ENCODE results near the gene CENPP.

The CENPP gene

DNA sequence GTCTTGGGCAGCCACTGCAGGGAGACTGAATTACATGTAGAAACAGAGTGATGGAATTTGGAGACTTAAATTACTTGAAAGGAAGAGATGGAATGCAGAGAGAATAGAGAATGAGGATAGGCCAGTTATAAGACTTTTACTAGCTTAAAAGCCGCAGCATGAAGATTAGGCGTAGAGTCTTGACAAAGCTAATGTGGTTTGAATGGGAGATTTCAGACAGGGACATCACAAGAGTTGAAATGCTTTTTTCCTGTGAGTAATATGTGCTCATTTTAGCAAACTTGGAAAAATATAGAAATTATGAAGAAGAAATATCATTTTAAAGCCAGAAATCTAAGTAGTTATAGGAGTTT is 7.5 kb downstream of the CENPP start:
- Mint-ChIP-seq H3K4me3 (no peak overlapping the region), H3K27ac (no peak overlapping the region), H3K36me3 (ENCODE audit: low read depth) (peaks cover 32% of the 10 kb centered on the region), H3K4me1 (peaks cover 4% of the 10 kb centered on the region), H3K27me3 (no peaks in the 10 kb centered on the region), H3K9me3 (no peaks in the 10 kb centered on the region)
- DNase-seq = no peak
- no peak for ATAC-seq

DNA sequence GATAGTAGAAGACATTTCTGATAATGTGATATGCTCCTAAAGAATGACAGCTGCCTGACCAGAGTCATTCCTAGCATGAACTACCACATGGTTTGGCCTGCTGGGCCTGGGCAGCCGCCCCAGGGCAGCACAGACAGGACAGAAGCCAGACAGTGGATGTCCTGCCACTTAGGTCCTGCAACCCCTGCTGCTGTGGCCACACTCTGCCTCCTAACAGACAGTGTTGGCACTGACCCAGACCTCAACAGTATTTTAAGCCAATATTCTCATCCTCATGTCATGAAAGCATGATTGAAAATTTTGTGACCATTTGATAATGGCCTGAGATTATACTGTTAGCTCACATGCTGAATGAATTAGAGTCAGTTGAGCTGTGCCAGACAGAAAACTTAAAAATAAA is 15.8 kb downstream of the CENPP start:
- H3K27ac Mint-ChIP-seq = no peak overlapping the region
- DNase-seq (no peak), ATAC-seq (no peak)
- H3K36me3 Mint-ChIP-seq (ENCODE audit: low read depth) = peaks cover 48% of the 10 kb centered on the region
- no peak overlapping the region for H3K4me3 Mint-ChIP-seq
- peaks cover 5% of the 10 kb centered on the region for H3K9me3 Mint-ChIP-seq
- H3K4me1 Mint-ChIP-seq = no peaks in the 10 kb centered on the region
- H3K27me3 Mint-ChIP-seq = no peaks in the 10 kb centered on the region

DNA sequence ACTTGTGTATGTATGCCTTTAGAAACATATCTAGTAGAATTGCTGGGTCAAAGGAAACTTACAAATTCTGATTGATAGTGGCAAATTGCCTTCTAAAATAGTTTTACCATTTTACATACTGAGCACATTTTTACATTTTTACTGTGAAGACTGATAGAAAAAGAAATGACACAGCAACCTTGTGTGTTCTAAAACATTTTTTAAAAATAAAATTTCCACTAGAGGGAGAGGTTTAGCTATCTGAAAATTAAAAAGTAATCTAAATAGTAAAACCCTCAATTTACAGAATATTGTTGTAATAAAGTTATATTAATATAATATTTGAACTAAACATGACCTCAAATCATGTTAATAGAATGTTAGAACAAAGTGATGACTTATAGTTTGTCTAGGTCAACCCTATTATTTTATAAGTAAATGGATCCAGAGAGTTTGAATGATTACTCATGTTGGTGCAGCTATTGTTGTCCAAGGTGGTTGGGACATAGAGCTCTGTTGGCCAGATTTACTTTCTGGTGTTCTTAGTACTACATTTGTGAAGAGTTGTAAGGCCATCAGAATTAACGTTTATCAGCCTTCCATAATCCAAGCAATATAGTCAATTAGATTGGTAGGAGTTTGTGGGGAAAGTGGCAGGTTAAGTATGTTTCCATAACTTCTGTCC is 17.2 kb downstream of the CENPP start:
- DNase-seq (no peak), ATAC-seq (no peak)
- Mint-ChIP-seq H3K4me3 (no peak overlapping the region), H3K36me3 (ENCODE audit: low read depth) (peaks cover 47% of the 10 kb centered on the region), H3K4me1 (no peaks in the 10 kb centered on the region), H3K9me3 (peaks cover 5% of the 10 kb centered on the region), H3K27me3 (no peaks in the 10 kb centered on the region), H3K27ac (no peak overlapping the region)

DNA sequence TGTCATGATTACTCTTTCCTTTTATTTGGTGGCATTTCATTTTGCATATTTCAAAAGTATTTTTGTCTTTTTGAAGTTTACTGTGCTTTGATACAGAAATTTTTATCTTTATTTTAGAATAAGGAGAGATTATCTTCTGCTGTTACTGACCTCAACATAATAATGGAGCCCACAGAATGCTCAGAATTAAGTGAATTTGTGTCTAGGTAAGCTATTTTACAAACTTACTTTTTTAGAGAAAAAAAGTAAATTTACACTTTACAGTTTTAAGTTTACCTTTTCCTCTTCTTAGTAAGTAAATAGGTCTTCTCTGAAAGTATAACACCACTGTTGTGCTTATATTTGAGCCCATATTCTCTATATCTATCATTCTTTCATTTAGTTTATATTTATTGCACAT is 19.8 kb downstream of the CENPP start:
- no peaks in the 10 kb centered on the region for H3K4me1 Mint-ChIP-seq

DNA sequence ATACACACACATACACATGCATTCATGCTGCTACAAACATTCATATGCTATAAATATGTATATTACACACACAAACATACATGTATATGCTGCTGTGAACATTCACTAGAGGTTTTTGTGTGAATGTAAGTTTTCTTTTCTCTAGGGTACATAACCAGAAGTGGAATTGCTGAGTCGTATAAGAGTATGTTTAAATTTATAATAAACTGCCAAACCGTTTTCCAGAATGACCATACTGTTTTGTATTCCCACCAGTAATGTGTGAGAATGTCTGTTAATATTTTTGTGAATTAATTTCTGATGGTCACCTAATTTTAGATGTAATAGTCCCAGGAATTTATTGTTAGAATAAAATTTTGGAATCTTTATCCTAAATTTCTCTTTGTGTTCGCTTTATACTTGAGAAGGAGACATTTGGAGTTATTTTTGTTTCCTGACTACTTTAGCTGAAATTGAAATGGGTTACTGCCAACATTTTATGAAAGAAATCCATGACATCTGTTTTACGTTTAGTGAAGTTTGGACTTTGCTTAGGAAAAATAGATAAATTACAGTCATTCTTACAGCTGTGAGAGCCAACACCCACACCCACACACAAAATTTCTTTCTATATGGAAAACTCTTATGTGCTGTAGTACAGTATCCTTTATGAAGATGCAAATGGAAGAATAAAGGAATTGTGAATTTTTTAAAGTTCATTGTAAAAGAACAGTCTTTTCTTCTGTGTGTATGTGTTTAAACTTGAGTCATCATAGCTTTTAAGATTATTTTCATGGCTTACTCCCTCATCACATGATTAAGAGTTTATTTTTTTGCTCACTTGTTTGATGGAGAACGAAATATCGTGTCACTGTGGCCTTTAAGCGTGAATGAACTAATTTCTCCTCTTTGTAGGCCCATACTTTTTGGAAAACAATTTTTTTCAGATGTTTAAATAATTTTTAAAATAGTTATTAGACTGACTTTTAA is 24.3 kb downstream of the CENPP start:
- Mint-ChIP-seq H3K27ac (no peak overlapping the region), H3K36me3 (ENCODE audit: low read depth) (peaks cover 49% of the 10 kb centered on the region), H3K27me3 (no peaks in the 10 kb centered on the region), H3K4me3 (no peak overlapping the region), H3K4me1 (no peaks in the 10 kb centered on the region), H3K9me3 (peaks cover 9% of the 10 kb centered on the region)
- DNase-seq (no peak), ATAC-seq (no peak)

More for the DNA sequence above, 19.8 kb downstream of the CENPP start:
- no peaks in the 10 kb centered on the region for H3K27me3 Mint-ChIP-seq
- no peak overlapping the region for H3K4me3 Mint-ChIP-seq
- ATAC-seq (no peak), DNase-seq (no peak)
- peaks cover 5% of the 10 kb centered on the region for H3K9me3 Mint-ChIP-seq
- peaks cover 38% of the 10 kb centered on the region for H3K36me3 Mint-ChIP-seq (ENCODE audit: low read depth)
- H3K27ac Mint-ChIP-seq = no peak overlapping the region

DNA sequence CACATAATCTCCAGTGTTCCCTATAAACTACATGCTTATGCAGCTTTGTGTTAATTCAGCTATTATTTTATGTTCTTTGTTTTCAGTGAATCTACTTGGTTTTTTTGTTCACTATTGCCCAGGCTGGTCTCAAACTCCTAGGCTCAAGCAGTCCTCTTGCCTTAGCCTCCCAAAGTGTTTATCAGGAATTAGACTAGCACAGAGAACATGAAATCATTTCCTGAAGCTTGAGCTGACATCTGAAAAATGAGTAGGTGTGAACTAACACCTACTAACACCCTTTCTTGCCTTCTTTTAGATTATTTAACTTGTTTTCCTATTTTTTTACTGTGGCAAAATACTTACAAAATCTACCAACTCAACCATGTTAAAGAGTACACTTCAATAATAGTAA is 25.0 kb downstream of the CENPP start:
- no peak for DNase-seq
- peaks cover 9% of the 10 kb centered on the region for H3K9me3 Mint-ChIP-seq
- H3K36me3 Mint-ChIP-seq (ENCODE audit: low read depth) = peaks cover 55% of the 10 kb centered on the region
- no peak overlapping the region for H3K4me3 Mint-ChIP-seq
- no peak overlapping the region for H3K27ac Mint-ChIP-seq
- H3K27me3 Mint-ChIP-seq = no peaks in the 10 kb centered on the region
- no peak for ATAC-seq
- H3K4me1 Mint-ChIP-seq = no peaks in the 10 kb centered on the region

DNA sequence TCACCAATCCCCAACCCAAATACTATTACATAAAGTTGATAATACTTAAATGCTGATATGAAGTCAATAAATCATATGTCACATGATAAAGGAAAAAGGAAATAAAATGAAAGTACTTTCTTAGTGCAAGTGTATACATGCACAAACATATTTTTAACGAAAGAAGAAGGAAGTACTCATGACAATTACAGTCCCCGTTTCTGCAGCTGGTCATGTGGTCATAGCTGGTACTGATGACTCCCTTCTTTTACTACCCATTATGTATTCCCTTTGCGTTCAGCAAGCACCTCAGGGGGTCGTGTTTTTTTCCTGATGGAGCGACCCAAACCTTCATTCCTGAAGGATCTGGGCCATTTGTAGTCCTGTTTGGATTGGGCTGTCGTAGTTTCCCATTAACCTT is 27.3 kb downstream of the CENPP start:
- Mint-ChIP-seq H3K36me3 (ENCODE audit: low read depth) (peaks cover 62% of the 10 kb centered on the region), H3K4me1 (no peaks in the 10 kb centered on the region), H3K9me3 (peaks cover 21% of the 10 kb centered on the region), H3K27me3 (no peaks in the 10 kb centered on the region), H3K27ac (no peak overlapping the region), H3K4me3 (no peak overlapping the region)
- DNase-seq = no peak
- no peak for ATAC-seq

DNA sequence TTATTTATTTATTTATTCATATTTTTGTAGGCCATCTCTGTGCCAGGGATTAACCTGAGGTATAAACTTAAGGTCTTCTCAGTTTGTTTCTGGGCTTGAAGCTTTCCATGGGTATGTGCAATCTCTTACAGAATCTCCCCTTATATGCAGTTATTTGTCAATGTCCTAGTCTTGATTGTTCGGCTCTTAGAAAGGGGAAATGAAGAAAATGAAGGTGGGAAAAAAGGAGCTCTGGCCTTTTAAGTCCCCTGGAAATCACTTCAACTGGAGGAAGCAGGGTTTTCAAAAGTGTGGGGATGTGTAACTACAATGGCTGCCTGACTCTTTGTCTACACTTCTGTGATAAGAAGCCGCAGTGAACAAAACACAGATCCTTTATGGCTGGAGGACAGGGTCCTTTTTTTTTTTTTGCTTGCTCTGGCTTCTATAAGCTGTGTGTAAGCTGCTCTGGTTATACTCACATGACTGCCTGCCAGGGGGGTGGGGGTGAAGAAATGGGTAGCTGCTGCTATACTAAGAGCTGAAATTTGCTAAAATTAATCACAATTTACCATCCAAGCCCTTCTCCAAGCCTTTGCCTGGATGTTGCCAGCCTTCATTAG is 33.7 kb downstream of the CENPP start:
- no peak overlapping the region for H3K27ac Mint-ChIP-seq
- no peak overlapping the region for H3K4me3 Mint-ChIP-seq

DNA sequence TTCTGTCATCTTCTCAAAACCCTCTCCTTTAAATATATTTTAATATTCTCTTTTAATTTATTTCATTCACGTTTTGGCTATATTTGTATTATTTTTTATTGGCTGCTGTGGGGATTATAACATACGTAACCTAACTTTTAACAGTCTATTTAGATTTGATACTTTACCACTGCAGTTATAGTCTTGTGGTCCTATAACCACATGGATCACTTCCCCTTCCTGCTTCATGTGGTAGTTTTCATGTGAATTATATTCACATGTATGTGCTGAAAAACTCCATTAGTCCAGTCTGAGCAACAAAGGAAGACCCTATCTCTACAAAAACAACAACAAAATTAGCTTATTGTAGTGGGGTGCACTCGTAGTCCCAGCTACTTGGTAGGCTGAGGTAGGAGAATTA is 34.3 kb downstream of the CENPP start:
- Mint-ChIP-seq H3K36me3 (ENCODE audit: low read depth) (peaks cover 36% of the 10 kb centered on the region), H3K9me3 (peaks cover 11% of the 10 kb centered on the region), H3K27ac (no peak overlapping the region), H3K4me3 (no peak overlapping the region), H3K27me3 (no peaks in the 10 kb centered on the region), H3K4me1 (no peaks in the 10 kb centered on the region)
- ATAC-seq (no peak), DNase-seq (no peak)

More for the DNA sequence above, 33.7 kb downstream of the CENPP start:
- peaks cover 36% of the 10 kb centered on the region for H3K36me3 Mint-ChIP-seq (ENCODE audit: low read depth)
- H3K27me3 Mint-ChIP-seq = no peaks in the 10 kb centered on the region
- no peak for ATAC-seq
- H3K4me1 Mint-ChIP-seq = no peaks in the 10 kb centered on the region
- peaks cover 17% of the 10 kb centered on the region for H3K9me3 Mint-ChIP-seq
- DNase-seq = no peak

DNA sequence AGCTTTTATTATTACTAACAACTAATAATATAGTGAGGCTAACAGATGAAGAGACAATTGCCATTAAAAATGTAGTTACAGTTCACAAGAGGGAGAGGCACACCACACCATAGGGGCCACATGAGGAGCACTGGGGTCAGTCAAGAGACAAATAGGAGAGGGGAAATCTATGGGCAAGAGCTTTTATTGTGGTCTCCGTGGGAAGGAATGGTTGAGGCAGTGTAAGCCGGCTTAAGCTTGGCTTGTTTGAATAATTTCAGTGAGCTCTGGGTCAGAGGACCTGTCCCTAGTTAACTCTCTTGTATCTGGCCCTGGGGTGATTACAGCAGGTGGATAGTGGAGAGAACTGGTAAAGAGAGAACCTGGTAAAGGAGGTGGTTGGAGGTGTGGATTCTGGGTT is 43.3 kb downstream of the CENPP start:
- peaks cover 37% of the 10 kb centered on the region for H3K36me3 Mint-ChIP-seq (ENCODE audit: low read depth)
- H3K4me3 Mint-ChIP-seq = no peak overlapping the region
- peaks cover 16% of the 10 kb centered on the region for H3K9me3 Mint-ChIP-seq
- H3K4me1 Mint-ChIP-seq = no peaks in the 10 kb centered on the region
- no peak for ATAC-seq
- no peaks in the 10 kb centered on the region for H3K27me3 Mint-ChIP-seq
- no peak overlapping the region for H3K27ac Mint-ChIP-seq
- DNase-seq = no peak

DNA sequence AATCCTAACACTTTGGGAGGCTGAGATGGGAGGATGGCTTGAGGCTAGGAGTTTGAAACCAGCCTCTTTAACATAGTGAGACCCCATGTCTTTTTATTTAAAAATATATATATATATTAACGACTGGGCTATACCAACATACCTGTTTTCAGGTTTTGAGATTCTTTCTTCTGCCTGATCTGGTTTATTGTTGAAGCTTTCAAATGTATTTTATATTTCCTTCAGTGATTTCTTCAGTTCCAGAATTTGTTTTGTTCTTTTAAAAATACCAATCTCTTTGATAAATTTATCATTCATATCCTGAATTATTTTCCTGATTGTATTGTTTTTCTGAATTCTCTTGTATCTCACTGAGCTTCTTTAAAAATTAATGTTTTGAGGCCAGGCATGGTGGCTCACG is 47.4 kb downstream of the CENPP start:
- DNase-seq = no peak
- H3K27me3 Mint-ChIP-seq = no peaks in the 10 kb centered on the region
- no peak overlapping the region for H3K27ac Mint-ChIP-seq
- H3K36me3 Mint-ChIP-seq (ENCODE audit: low read depth) = peaks cover 39% of the 10 kb centered on the region
- no peak overlapping the region for H3K4me3 Mint-ChIP-seq
- peaks cover 38% of the 10 kb centered on the region for H3K9me3 Mint-ChIP-seq
- no peak for ATAC-seq
- H3K4me1 Mint-ChIP-seq = peaks cover 1% of the 10 kb centered on the region

DNA sequence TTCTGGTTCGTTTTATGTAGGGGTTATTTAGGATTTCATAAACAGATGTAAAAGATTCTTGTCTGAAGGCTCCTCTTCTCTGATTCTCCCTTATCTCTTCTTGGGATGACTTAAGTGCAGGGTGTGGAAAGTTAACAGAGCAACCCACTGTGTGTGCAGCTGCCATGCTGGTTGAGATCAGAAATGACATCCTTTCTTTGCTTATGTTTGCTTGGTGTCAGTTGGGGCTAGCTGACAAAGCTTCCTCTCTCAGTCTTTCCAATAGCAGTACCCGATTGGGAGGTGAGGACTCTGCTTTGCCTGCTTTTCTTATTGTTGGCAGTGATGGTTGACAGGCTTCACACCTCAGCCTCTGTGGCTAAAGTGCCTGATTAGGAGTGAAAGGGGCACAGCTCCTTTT is 52.1 kb downstream of the CENPP start:
- H3K4me1 Mint-ChIP-seq = peaks cover 12% of the 10 kb centered on the region
- DNase-seq (no peak), ATAC-seq (no peak)
- H3K27ac Mint-ChIP-seq = no peak overlapping the region
- peaks cover 36% of the 10 kb centered on the region for H3K36me3 Mint-ChIP-seq (ENCODE audit: low read depth)
- no peak overlapping the region for H3K4me3 Mint-ChIP-seq
- H3K27me3 Mint-ChIP-seq = no peaks in the 10 kb centered on the region
- H3K9me3 Mint-ChIP-seq = peaks cover 26% of the 10 kb centered on the region

DNA sequence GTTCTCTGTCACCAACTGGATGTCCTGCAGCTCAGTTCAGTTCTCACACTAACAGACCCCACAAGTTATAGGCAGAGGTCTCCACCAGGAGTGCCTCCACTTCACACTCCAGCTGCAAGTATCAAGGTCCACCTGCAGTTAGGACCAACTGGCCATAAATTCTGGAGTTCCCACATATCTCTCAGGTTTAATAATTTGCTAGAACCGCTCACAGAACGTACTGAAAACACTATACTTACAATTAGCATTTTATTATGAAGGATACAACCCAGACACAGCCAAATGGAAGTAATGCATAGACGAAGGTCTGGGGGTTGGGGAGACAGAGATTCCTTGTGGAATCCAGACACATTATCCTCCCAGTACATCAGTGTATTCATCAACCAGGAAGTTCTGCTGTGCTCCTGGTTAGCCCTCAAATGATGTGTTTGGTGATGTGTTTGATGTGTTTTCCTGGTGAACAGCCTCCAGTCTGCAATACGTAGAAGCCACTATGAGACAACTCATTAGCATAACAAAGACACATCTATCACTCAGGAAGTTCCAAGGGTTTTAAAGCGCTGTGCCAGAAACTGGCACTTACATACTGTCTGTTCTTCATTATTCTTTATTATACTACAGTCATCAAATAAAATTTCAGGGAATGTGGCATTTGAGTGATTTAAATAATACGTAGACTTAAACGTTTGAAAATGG is 53.3 kb downstream of the CENPP start:
- ATAC-seq (no peak), DNase-seq (no peak)
- peaks cover 29% of the 10 kb centered on the region for H3K36me3 Mint-ChIP-seq (ENCODE audit: low read depth)
- no peaks in the 10 kb centered on the region for H3K27me3 Mint-ChIP-seq
- peaks cover 23% of the 10 kb centered on the region for H3K9me3 Mint-ChIP-seq
- no peak overlapping the region for H3K4me3 Mint-ChIP-seq
- H3K27ac Mint-ChIP-seq = no peak overlapping the region
- H3K4me1 Mint-ChIP-seq = peaks cover 12% of the 10 kb centered on the region

DNA sequence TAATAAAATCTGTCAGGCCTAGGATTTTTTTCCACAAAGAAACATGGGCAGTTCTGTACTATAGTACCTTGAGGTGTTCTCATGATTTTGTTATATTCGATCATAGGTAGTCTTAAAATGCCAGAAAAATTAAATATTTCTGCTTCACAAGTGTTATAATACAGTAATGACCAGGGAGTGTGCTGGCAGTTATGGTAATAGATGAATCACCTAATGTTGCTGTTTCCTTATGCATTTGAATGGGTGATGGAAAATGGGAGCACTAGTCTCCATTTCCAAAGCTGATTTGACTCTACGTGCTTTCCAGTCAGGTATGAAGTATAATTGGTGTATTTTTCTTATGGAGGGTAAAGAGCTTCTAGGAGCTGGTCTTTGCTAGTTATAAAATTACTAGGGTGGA is 54.9 kb downstream of the CENPP start:
- H3K27ac Mint-ChIP-seq = no peak overlapping the region
- peaks cover 8% of the 10 kb centered on the region for H3K9me3 Mint-ChIP-seq
- no peak overlapping the region for H3K4me3 Mint-ChIP-seq
- H3K4me1 Mint-ChIP-seq = peaks cover 16% of the 10 kb centered on the region
- H3K27me3 Mint-ChIP-seq = no peaks in the 10 kb centered on the region
- no peak for ATAC-seq
- peaks cover 20% of the 10 kb centered on the region for H3K36me3 Mint-ChIP-seq (ENCODE audit: low read depth)
- DNase-seq = no peak
